HepG2 (cell line): ENCODE data around the gene CLASRP. TPM values are rescaled to one million over a fixed set of nuclear protein-coding genes. Genes with fewer than 3 reads are reported as not detected.
A peak's percentile ranks its signal among the peaks of the same experiment; 100 is the strongest.

Source experiments
- ATAC-seq: fragments of 200-7000 bp; cut with Tn5 transposase; 3 replicates; pipeline ENCODE4 v1.9.1; 2020; ENCODE audit warnings: mild to moderate bottlenecking, moderate library complexity
- BruUV-seq: library from RNA; stranded (reverse); fragments of 400-500 nt; replicated peaks from 2 replicates; lab custom pipeline; 2021; lab: Mats Ljungman, UMichigan
- CTCF ChIA-PET: fragments of 300-600 bp; formaldehyde crosslinking; extraction: SDS; loops from one replicate; lab custom pipeline; 2021; ENCODE audit warnings: low total read pairs, inconsistent platforms, low intra/inter-chr PET ratio; lab: Yijun Ruan, JAX
- POLR2A ChIA-PET: fragments of 350-600 bp; sonication (Branson Sonifier 250); formaldehyde crosslinking; loops from one replicate; lab custom pipeline; 2020; ENCODE audit warnings: antibody characterized with exemption, inconsistent platforms; lab: Yijun Ruan, JAX
- DNase-seq: peaks from one replicate; pipeline ENCODE4 v3.0.0-alpha.2; 2015; ENCODE audit warnings: low spot score
- FAIRE-seq: peaks from 3 replicates; lab custom pipeline; 2011; peaks lifted over from hg19 to GRCh38; lab: Jason Lieb, UNC
- H2AFZ ChIP-seq: one replicate; pipeline ENCODE4 v1.6.1; 2011; ENCODE audit warnings: low read length, inconsistent platforms
- H3K27ac ChIP-seq: fragments of 300-600 bp; 3 replicates; pipeline ENCODE4 v1.8.0; 2011; ENCODE audit warnings: mixed run types, mild to moderate bottlenecking, mixed read lengths, low read length, inconsistent platforms; ENCODE audit not compliant: insufficient read depth; ENCODE audit errors: extremely low read length
- H3K27me3 ChIP-seq, 2 experiments: fragments of 200-600 bp in 1 of 2; 2 replicates in 1 of 2; 3 replicates in 1 of 2; pipeline versions ENCODE4 v1.6.0 to v1.8.0; 2011; ENCODE audit warnings: low read length in 2 of 2, mild to moderate bottlenecking in 2 of 2, moderate library complexity in 2 of 2, inconsistent platforms in 1 of 2; ENCODE audit not compliant: insufficient read depth in 2 of 2, control insufficient read depth in 1 of 2
- H3K36me3 ChIP-seq, 2 experiments: fragments of 200-600 bp in 1 of 2; replicated peaks in 1 of 2; 2 replicates in 1 of 2; 3 replicates in 1 of 2; pipeline versions ENCODE4 v1.5.1 to v1.8.0; 2011; ENCODE audit warnings: low read length in 2 of 2, inconsistent platforms in 1 of 2; ENCODE audit not compliant: insufficient read depth in 2 of 2, control insufficient read depth in 1 of 2
- H3K4me1 ChIP-seq: 2 replicates; pipeline ENCODE4 v1.5.1; 2012; ENCODE audit warnings: low read length, inconsistent platforms; ENCODE audit not compliant: insufficient read depth
- H3K4me2 ChIP-seq: 2 replicates; pipeline ENCODE4 v1.6.0; 2011; ENCODE audit warnings: low read depth, low read length, inconsistent platforms
- H3K4me3 ChIP-seq, 3 experiments: fragments of 200-600 bp in 1 of 3; sonication (generic), shearing (Covaris generic) in 1 of 3; replicated peaks in 1 of 3; 2 replicates each; pipeline ENCODE4 v1.5.1; 2011 to 2016; ENCODE audit warnings: low read length in 3 of 3, inconsistent platforms in 2 of 3, low read depth in 2 of 3, mild to moderate bottlenecking in 2 of 3, control low read depth in 1 of 3, mixed read lengths in 1 of 3; ENCODE audit not compliant: insufficient read depth in 1 of 3
- H3K79me2 ChIP-seq: one replicate; pipeline ENCODE4 v1.6.1; 2011; ENCODE audit warnings: low read length, inconsistent platforms; ENCODE audit not compliant: insufficient read depth
- H3K9ac ChIP-seq: 2 replicates; pipeline ENCODE4 v1.6.0; 2011; ENCODE audit warnings: mild to moderate bottlenecking, low read depth, low read length, inconsistent platforms; ENCODE audit not compliant: insufficient read depth
- H3K9me3 ChIP-seq: 2 replicates; pipeline ENCODE4 v1.5.1; 2012; ENCODE audit warnings: mild to moderate bottlenecking, low read length
- H4K20me1 ChIP-seq: 2 replicates; pipeline ENCODE4 v1.6.0; 2011; ENCODE audit warnings: inconsistent platforms, mild to moderate bottlenecking, low read length, moderate library complexity; ENCODE audit not compliant: insufficient read depth
- ATF1 ChIP-seq: IDR thresholded peaks from 2 replicates; pipeline ENCODE4 v1.6.1; 2016; ENCODE audit warnings: mild to moderate bottlenecking, control low read depth
- CHCHD3 ChIP-seq: sonication (generic); formaldehyde crosslinking; IDR thresholded peaks from 2 replicates; pipeline ENCODE4 v1.8.0; 2022; ENCODE audit warnings: mild to moderate bottlenecking, missing genetic modification reagents, moderate library complexity
- GABPB1 ChIP-seq: IDR thresholded peaks from 2 replicates; pipeline ENCODE4 v1.6.1; 2016; ENCODE audit warnings: mild to moderate bottlenecking, missing genetic modification reagents, moderate library complexity, missing compliant biosample characterization
- HNF4G ChIP-seq, 2 experiments: sonication (generic) in 1 of 2; formaldehyde crosslinking in 1 of 2; IDR thresholded peaks; 2 replicates each; pipeline versions ENCODE4 v1.4.0 to v1.6.1; 2011 to 2020; ENCODE audit warnings: borderline replicate concordance in 2 of 2, low read depth in 2 of 2, mild to moderate bottlenecking in 2 of 2, low read length in 1 of 2, missing genetic modification reagents in 1 of 2, moderate library complexity in 1 of 2
- RBM39 ChIP-seq: fragments of 200-400 bp; formaldehyde crosslinking; IDR thresholded peaks from one replicate; pipeline ENCODE4 v1.6.1; 2018; ENCODE audit warnings: antibody characterized with exemption, mild to moderate bottlenecking, low read depth, low read length; ENCODE audit not compliant: poor library complexity, severe bottlenecking
- SAP130 ChIP-seq: IDR thresholded peaks from 2 replicates; pipeline ENCODE4 v1.6.1; 2016; ENCODE audit warnings: low read depth
- SMAD3 ChIP-seq: sonication (generic); formaldehyde crosslinking; IDR thresholded peaks from 2 replicates; pipeline ENCODE4 v1.4.0; 2020; ENCODE audit warnings: missing genetic modification reagents
- ZNF296 ChIP-seq: sonication (generic); formaldehyde crosslinking; conservative IDR thresholded peaks from 2 replicates; pipeline ENCODE4 v1.5.0; 2020; ENCODE audit warnings: mild to moderate bottlenecking, missing genetic modification reagents
- ZNF776 ChIP-seq: sonication (generic); formaldehyde crosslinking; IDR thresholded peaks from 2 replicates; pipeline ENCODE4 v1.4.0; 2020; ENCODE audit warnings: mild to moderate bottlenecking, missing genetic modification reagents
- WGBS: methylation state at CpG from one replicate; pipeline ENCODE4 v1.1.6; 2017; ENCODE audit warnings: low lambda C conversion rate; 5-methylcytosine and 5-hydroxymethylcytosine counted together
- in situ Hi-C: cut with HindIII; loops from 2 replicates; pipeline ENCODE4 v1.10.0; 2017; ENCODE audit warnings: low pct_unique_long_range_greater_than_20kb; ENCODE audit not compliant: extremely low pct_ligation_motif_present
- intact Hi-C: fragments of 100-400 bp; cut with micrococcal nuclease; formaldehyde crosslinking; loops from one replicate; pipeline ENCODE4 v1.10.0; 2022; ENCODE audit not compliant: unreplicated experiment
- polyA plus RNA-seq, 8 experiments: library from polyadenylated mRNA; depleted of rRNA in 3 of 8; stranded (reverse) in 7 of 8; unstranded in 1 of 8; fragments of >200 nt; fragmentation: Illumina TruSeq in 4 of 8; extraction: Trizol in 4 of 8; gene quantifications; 2 replicates each; pipeline versions ENCODE4 v1.2.1 to v1.2.3, GENCODE V29; 2011 to 2016; ENCODE audit warnings: low read depth in 4 of 8, missing spikeins in 1 of 8, mixed read lengths in 1 of 8; ENCODE audit not compliant: insufficient read depth in 1 of 8
- total RNA-seq, 5 experiments: library from RNA; depleted of rRNA; stranded (reverse); fragments of >200 nt; fragmentation: Illumina TruSeq; extraction: Trizol; gene quantifications; 2 replicates each; pipeline ENCODE4 v1.2.3, GENCODE V29; 2016; ENCODE audit warnings: low read depth in 1 of 5
- TF ChIP-seq, protein P1 (sequence below): sonication (generic); formaldehyde crosslinking; conservative IDR thresholded peaks from 2 replicates; pipeline ENCODE4 v1.8.1; 2023; ENCODE audit warnings: missing genetic modification reagents
- TF ChIP-seq, protein P2 (sequence below): sonication (generic); IDR thresholded peaks from 2 replicates; pipeline ENCODE4 v1.6.1; 2016; ENCODE audit warnings: low read depth, borderline replicate concordance
- TF ChIP-seq, protein P3 (sequence below): sonication (generic); formaldehyde crosslinking; IDR thresholded peaks from 2 replicates; pipeline ENCODE4 v1.4.0; 2020; ENCODE audit warnings: missing genetic modification reagents

The CLASRP gene
- total and polyA plus RNA-seq, 2 of the 13 experiments (the other 11 are each of a cell fraction or from before 2014, with no cell fraction given): 32.0 to 51.4 TPM

DNA sequence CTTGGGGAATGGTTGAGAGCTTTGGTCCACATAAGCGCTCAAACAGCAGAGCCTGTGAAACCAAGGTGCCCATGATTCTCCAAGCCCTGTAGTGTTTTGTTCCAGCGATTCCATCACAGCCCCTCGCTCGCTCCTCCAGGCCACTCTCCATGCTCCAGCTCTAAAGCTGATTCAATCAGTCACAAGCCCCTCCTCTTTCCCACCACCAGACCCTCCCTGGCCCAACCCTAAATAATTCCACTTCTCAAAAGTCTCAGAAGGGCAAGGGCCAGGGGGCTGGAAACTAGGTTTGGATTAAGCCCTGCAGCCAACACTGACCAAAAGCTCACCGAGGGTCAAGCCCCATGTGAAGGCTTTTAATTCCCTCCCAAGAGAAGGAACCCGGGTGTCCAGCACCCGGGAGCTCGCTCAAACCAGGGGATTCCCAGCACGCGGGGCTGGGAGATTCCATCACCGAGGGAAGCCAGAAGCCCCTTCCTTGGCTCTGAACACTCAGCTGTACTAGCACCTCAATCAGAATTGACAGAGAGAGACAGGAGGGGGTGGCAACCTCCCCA is 36.0 kb downstream of the CLASRP start:
- whole genome bisulfite sequencing: 89% methylated on average over 6 of the region's 11 CpGs
- Histone ChIP-seq H3K27ac (no peak overlapping the region), H3K4me3 (peak overlapping the region; percentile 30 to 82 (median 38); a peak in 3 of 6 replicates), H3K9ac (no peak overlapping the region), H2AFZ (no peak overlapping the region), H3K9me3 (no peaks in the 10 kb centered on the region), H4K20me1 (no peaks in the 10 kb centered on the region), H3K36me3 (peaks cover 6 to 15% of the 10 kb centered on the region in 2 experiments; a peak in 4 of 5 replicates), H3K4me2 (peak overlapping the region; percentile 58), H3K27me3 (no peaks in the 10 kb centered on the region; a peak in 1 of 5 replicates), H3K4me1 (peaks cover 30% of the 10 kb centered on the region), H3K79me2 (peaks cover 7% of the 10 kb centered on the region)
- ChIA-PET CTCF (no interaction called here), POLR2A (interaction anchor here (0.7 to 3.1 kb wide), 7 partner anchors 10 to 36 kb away, joined by 3 to 10 read pairs (median 4); partner anchors contain the start of genes CLASRP and PPP1R37)
- BruUV-seq: no TSS peak
- intact Hi-C loops (loop anchor here (5.0 kb wide), 1 partner anchor 52 kb away; no protein-coding TSS in a partner anchor), in situ Hi-C loops (no loop called here)
- ATAC-seq (no peak), FAIRE-seq (no peak), DNase-seq (no peak)
- TF ChIP-seq GABPB1 (CRISPR knock-in tag): no peak

DNA sequence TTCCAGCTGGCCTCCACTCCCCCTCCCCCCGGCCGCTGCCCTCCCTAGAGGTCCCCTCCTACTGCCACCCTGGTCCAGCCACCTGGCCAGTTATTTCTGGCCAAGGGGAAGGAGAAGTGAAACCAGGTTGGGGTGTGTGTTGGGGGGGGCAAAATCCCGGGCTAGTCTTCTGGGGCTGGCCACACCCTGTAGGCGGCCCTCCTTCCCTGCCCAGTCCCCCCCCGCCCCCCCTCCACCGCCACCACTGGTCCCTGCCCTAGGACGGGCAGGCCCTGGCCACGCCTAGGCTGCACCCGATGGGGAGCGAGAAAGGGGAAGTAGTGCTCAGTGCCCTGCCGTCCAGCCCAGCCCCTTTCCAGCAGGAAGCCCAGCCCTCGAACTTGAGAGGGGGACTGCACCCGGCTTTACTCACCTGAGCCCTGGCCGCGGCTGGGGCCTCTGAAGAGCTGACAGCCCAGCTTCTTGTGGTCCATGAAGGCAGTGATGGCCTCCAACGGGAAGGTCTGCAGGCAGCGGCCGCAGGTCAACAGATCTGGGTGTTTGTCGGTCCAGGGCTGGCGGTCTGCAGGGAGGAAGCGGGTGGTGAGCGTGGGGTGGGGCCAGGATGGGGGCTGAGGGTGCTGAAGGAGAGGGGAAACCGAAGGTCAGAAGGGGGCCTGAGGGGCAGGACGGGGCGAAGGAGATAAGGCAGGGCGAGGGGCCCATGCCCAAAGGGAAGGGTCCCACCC is 36.6 kb downstream of the CLASRP start:
- no TSS peak for BruUV-seq
- CTCF ChIA-PET: no interaction called here
- POLR2A ChIA-PET: interaction anchor here (0.7 to 3.1 kb wide), 6 partner anchors 10 to 37 kb away, joined by 3 to 10 read pairs (median 4); partner anchors contain the start of genes CLASRP and PPP1R37
- FAIRE-seq (no peak), ATAC-seq (peak; percentile 49), DNase-seq (peak; percentile 39)
- no peaks in the 10 kb centered on the region; a peak in 1 of 5 replicates for H3K27me3 ChIP-seq
- peak overlapping the region; percentile 84 for H3K4me2 ChIP-seq
- in situ Hi-C loops: no loop called here
- no peaks in the 10 kb centered on the region for H4K20me1 ChIP-seq
- no peak overlapping the region for H2AFZ ChIP-seq
- 7% methylated on average over 20 of the region's 26 CpGs for WGBS
- H3K36me3 ChIP-seq: peaks cover 4 to 9% of the 10 kb centered on the region in 2 experiments; a peak in 3 of 5 replicates
- peaks cover 14% of the 10 kb centered on the region for H3K79me2 ChIP-seq
- peaks cover 35% of the 10 kb centered on the region for H3K4me1 ChIP-seq
- peak overlapping the region; percentile 58 to 88 (median 82) for H3K4me3 ChIP-seq
- intact Hi-C loops: loop anchor here (5.0 kb wide), 1 partner anchor 52 kb away; no protein-coding TSS in a partner anchor
- H3K9me3 ChIP-seq: no peaks in the 10 kb centered on the region
- peak overlapping the region; percentile 57 for H3K27ac ChIP-seq
- H3K9ac ChIP-seq: peak overlapping the region; percentile 67
- TF ChIP-seq, protein P1, sequence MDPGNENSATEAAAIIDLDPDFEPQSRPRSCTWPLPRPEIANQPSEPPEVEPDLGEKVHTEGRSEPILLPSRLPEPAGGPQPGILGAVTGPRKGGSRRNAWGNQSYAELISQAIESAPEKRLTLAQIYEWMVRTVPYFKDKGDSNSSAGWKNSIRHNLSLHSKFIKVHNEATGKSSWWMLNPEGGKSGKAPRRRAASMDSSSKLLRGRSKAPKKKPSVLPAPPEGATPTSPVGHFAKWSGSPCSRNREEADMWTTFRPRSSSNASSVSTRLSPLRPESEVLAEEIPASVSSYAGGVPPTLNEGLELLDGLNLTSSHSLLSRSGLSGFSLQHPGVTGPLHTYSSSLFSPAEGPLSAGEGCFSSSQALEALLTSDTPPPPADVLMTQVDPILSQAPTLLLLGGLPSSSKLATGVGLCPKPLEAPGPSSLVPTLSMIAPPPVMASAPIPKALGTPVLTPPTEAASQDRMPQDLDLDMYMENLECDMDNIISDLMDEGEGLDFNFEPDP (CRISPR knock-in tag): no peak
- TF ChIP-seq ZNF296 (CRISPR knock-in tag) (peak; percentile 33; the same call in 1 of the 2 replicates), SMAD3 (CRISPR knock-in tag) (no peak), SAP130 (CRISPR knock-in tag) (peak; percentile 59), CHCHD3 (CRISPR knock-in tag) (no peak), HNF4G (IDR thresholded peaks at IDR 0.05; ENCODE audit: borderline replicate concordance, low read depth, low read length) (no peak), HNF4G (CRISPR knock-in tag; IDR thresholded peaks at IDR 0.05; ENCODE audit: borderline replicate concordance, low read depth) (peak; percentile 25; the same call in 1 of the 2 replicates), ATF1 (CRISPR knock-in tag) (no peak), ZNF776 (CRISPR knock-in tag) (no peak; the same call in 1 of the 2 replicates), RBM39 (no peak)
- TF ChIP-seq, protein P2, sequence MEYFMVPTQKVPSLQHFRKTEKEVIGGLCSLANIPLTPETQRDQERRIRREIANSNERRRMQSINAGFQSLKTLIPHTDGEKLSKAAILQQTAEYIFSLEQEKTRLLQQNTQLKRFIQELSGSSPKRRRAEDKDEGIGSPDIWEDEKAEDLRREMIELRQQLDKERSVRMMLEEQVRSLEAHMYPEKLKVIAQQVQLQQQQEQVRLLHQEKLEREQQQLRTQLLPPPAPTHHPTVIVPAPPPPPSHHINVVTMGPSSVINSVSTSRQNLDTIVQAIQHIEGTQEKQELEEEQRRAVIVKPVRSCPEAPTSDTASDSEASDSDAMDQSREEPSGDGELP: peak; percentile 17; the same call in 1 of the 2 replicates
- TF ChIP-seq, protein P3, sequence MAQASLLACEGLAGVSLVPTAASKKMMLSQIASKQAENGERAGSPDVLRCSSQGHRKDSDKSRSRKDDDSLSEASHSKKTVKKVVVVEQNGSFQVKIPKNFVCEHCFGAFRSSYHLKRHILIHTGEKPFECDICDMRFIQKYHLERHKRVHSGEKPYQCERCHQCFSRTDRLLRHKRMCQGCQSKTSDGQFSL (CRISPR knock-in tag): peak; percentile 28; the same call in 1 of the 2 replicates
